GM12892 (cell line): ENCODE results near the gene PTPN1.

ENCODE experiments used
- POLR2A ChIP-seq: IDR thresholded peaks from 2 replicates; pipeline ENCODE4 v1.6.1; 2011; ENCODE audit warnings: low read depth, low read length, control low read depth
- POLR2AphosphoS5 ChIP-seq: IDR thresholded peaks from 2 replicates; pipeline ENCODE4 v1.6.1; 2011; ENCODE audit warnings: low read depth, low read length, control low read depth
- TAF1 ChIP-seq: IDR thresholded peaks from 2 replicates; pipeline ENCODE4 v1.6.1; 2011; ENCODE audit warnings: low read depth, mild to moderate bottlenecking, control low read depth, low read length, borderline replicate concordance

DNA sequence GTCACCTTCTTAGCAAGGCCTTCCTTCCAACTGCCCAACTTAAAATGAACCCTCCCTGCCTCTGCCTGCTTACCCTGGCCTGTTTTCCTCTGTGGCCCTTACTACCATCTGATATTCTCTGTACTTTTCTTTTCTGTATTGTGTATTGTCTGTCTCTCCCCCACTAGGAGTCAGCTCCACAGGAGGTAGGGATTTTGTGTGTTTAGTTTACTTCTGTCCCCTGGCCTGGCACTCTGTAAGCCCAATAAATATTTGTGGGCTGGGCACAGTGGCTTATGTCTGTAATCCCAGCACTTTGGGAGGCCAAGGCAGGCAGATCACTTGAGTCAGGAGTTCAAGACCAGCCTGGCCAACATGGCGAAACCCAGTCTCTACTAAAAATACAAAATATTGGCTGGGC is 108.4 kb downstream of the PTPN1 start:
- TF ChIP-seq POLR2A (no peak), TAF1 (no peak), POLR2AphosphoS5 (no peak)
